Fibroblast of mammary gland (primary cell): ENCODE data around the gene POU2AF1.

Experiments used
- DNase-seq: peaks from one replicate; pipeline ENCODE4 v3.0.0-alpha.2; 2010; ENCODE audit warnings: low read depth
- H3K4me3 ChIP-seq: 2 replicates; pipeline ENCODE4 v1.5.1; 2011; ENCODE audit warnings: low read depth, mild to moderate bottlenecking, low read length, moderate library complexity; ENCODE audit not compliant: control insufficient read depth
- CTCF ChIP-seq: conservative IDR thresholded peaks from 2 replicates; pipeline ENCODE4 v1.5.1; 2011; ENCODE audit warnings: low read depth, low read length, inconsistent platforms; ENCODE audit not compliant: control insufficient read depth, insufficient read depth

The POU2AF1 gene

GRCh38 chr11:111302298-111302697 lies 76.8 kb downstream of the POU2AF1 start:
- no peak for TF ChIP-seq CTCF
- no peak overlapping the region for H3K4me3 ChIP-seq
- no peak for DNase-seq
